ENCODE data around the gene ORM1.

- no peak for TF ChIP-seq CTCF (conservative IDR thresholded peaks at IDR 0.05)
- no peak for TF ChIP-seq EZH2 (IDR thresholded peaks at IDR 0.05; ENCODE audit: low read depth)
These were observed 47.5 kb upstream of the ORM1 start for GRCh38 chr9:114275246-114276004.

Data from PC-9 (cell line).